Activated CD8-positive, alpha-beta T cell treated with anti-CD3 and anti-CD28 coated beads for 36 hours (primary cell): Measurements from ENCODE around the gene DIO1. TPM values are rescaled to one million over a fixed set of nuclear protein-coding genes. Genes with fewer than 3 reads are reported as not detected.

Experiments
- ATAC-seq: fragments of 200-7000 bp; cut with Tn5 transposase; one replicate; pipeline ENCODE4 v1.10.0; 2021; ENCODE audit warnings: mild to moderate bottlenecking, moderate library complexity
- CTCF ChIA-PET: fragments of 350-600 bp; sonication (Branson Sonifier 250); formaldehyde crosslinking; loops from one replicate; lab custom pipeline; 2021; ENCODE audit warnings: antibody characterized with exemption; lab: Charles Lee
- POLR2A ChIA-PET: fragments of 350-600 bp; sonication (Branson Sonifier 250); formaldehyde crosslinking; loops from one replicate; lab custom pipeline; 2021; ENCODE audit warnings: antibody characterized with exemption; lab: Charles Lee
- DNase-seq: peaks from one replicate; pipeline ENCODE4 v3.0.0-alpha.2; 2020
- H3K27ac Mint-ChIP-seq: one replicate; pipeline ENCODE4 v1.8.0; 2021; ENCODE audit warnings: mild to moderate bottlenecking, mixed read lengths
- H3K27me3 Mint-ChIP-seq: one replicate; pipeline ENCODE4 v1.8.0; 2021; ENCODE audit warnings: mixed read lengths
- H3K36me3 Mint-ChIP-seq: one replicate; pipeline ENCODE4 v1.8.0; 2021; ENCODE audit warnings: low read depth, mixed read lengths
- H3K4me1 Mint-ChIP-seq: one replicate; pipeline ENCODE4 v1.8.0; 2021; ENCODE audit warnings: low read depth, mixed read lengths
- H3K4me3 Mint-ChIP-seq: one replicate; pipeline ENCODE4 v1.8.0; 2021; ENCODE audit warnings: mild to moderate bottlenecking, moderate library complexity, mixed read lengths
- H3K9me3 Mint-ChIP-seq: one replicate; pipeline ENCODE4 v1.8.0; 2021; ENCODE audit warnings: mixed read lengths
- intact Hi-C: fragments of 100-400 bp; cut with micrococcal nuclease; formaldehyde crosslinking; loops from one replicate; pipeline ENCODE4 v1.10.0; 2022
- total RNA-seq, 2 experiments: library from RNA; stranded (reverse); gene quantifications; one replicate each; pipeline ENCODE4 v1.2.3, GENCODE V29; 2021
- TF ChIP-seq, protein P1 (sequence below): fragments of 200-600 bp; IDR thresholded peaks from one replicate; pipeline ENCODE4 v1.8.0; 2022; ENCODE audit warnings: antibody characterized with exemption, mild to moderate bottlenecking

Gene DIO1
- total RNA-seq, 2 experiments from 2014 or later = not detected

DNA sequence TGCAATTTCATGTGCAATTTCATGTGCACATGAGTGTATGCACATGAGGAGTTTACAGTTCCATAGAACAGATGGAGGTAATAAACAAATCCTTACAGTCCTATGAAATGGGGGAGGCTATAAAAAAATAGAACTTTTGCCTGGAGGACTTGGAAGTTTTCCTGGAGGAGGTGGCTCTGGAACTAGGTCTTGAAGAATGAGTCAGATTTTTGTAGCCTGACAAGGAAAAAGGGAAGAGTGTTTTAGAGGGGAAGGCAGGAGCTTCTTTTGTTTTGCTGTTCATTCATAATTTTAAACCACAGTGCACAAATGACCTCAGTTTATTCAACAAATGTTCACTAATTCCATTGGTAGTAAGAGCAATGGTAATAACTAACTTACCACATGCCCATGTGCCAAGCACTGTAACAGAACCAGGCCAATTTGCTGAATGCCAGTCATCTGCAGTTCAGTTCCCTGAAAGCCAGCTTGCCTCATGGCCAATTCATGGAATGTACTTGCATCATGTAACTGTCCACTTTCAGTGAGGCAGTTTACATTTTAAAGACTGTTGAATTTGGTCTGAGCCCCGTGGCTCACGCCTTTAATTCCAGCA lies 2.7 kb downstream of the DIO1 start:
- H3K4me1 Mint-ChIP-seq = peaks cover 6% of the 10 kb centered on the region
- TF ChIP-seq, protein P1, sequence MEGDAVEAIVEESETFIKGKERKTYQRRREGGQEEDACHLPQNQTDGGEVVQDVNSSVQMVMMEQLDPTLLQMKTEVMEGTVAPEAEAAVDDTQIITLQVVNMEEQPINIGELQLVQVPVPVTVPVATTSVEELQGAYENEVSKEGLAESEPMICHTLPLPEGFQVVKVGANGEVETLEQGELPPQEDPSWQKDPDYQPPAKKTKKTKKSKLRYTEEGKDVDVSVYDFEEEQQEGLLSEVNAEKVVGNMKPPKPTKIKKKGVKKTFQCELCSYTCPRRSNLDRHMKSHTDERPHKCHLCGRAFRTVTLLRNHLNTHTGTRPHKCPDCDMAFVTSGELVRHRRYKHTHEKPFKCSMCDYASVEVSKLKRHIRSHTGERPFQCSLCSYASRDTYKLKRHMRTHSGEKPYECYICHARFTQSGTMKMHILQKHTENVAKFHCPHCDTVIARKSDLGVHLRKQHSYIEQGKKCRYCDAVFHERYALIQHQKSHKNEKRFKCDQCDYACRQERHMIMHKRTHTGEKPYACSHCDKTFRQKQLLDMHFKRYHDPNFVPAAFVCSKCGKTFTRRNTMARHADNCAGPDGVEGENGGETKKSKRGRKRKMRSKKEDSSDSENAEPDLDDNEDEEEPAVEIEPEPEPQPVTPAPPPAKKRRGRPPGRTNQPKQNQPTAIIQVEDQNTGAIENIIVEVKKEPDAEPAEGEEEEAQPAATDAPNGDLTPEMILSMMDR = no peak
- no peak for DNase-seq
- POLR2A ChIA-PET = no interaction called here
- H3K36me3 Mint-ChIP-seq = no peaks in the 10 kb centered on the region
- no peak for ATAC-seq
- no peak overlapping the region for H3K4me3 Mint-ChIP-seq
- intact Hi-C loops = no loop called here
- H3K9me3 Mint-ChIP-seq = no peaks in the 10 kb centered on the region
- no peak overlapping the region for H3K27ac Mint-ChIP-seq
- H3K27me3 Mint-ChIP-seq = peaks cover 6% of the 10 kb centered on the region
- CTCF ChIA-PET = interaction anchor here (1.5 kb wide), 1 partner anchor 63 kb away, joined by 3 read pairs; no protein-coding TSS in a partner anchor

DNA sequence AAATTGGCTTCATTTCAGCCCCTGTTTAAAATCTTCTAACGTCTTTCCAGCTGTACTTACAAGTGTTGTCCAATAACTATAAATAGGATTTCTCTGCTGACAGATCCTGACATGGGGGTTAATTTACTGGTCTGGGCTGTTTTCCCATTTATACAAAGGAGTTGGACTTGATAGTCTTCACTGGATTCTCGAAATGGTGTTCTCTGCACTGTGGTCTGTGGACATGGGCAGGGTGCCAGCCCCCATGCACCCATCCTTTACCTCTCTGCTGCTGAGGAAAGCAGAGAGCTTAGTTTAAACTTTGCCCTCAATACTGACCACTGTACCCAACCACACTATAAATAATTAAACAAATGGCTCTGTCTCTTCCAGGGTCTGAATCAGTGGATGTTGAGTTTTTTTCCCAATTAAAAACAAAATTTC lies 5.2 kb downstream of the DIO1 start:
- ChIA-PET POLR2A (no interaction called here), CTCF (interaction anchor here (1.1 to 3.0 kb wide), 3 partner anchors 20 to 60 kb away, joined by 5 to 11 read pairs (median 6); no protein-coding TSS in a partner anchor)

DNA sequence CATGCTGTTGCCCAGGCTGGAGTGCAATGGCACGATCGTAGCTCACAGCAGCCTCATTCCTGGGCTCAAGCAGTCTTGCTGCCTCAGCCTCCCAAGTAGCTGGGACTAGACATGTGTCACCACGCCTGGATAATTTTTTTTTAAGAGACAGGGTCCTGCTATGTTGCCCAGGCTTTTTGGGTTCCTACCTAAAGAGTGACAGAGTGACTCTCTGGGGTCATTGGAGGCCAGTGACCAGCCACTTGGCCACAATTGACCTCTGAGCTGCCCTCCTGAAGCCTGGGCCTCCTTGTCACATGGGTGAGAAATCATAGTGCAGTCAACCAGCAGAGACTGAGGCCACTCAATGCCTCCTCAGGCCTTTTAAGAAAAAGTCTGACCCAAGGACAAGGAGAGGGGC lies 5.7 kb downstream of the DIO1 start:
- Mint-ChIP-seq H3K27me3 (peaks cover 6% of the 10 kb centered on the region), H3K4me3 (no peak overlapping the region), H3K27ac (no peak overlapping the region), H3K36me3 (no peaks in the 10 kb centered on the region), H3K9me3 (no peaks in the 10 kb centered on the region), H3K4me1 (peaks cover 5% of the 10 kb centered on the region)
- intact Hi-C loops = no loop called here
- no peak for ATAC-seq
- DNase-seq = no peak
- ChIA-PET POLR2A (interaction anchor here (1.3 kb wide), 1 partner anchor 25 kb away, joined by 4 read pairs; no protein-coding TSS in a partner anchor), CTCF (interaction anchor here (0.7 to 3.0 kb wide), 6 partner anchors 15 to 60 kb away, joined by 3 to 11 read pairs (median 4); no protein-coding TSS in a partner anchor)
- TF ChIP-seq, protein P1 = no peak

More for the DNA sequence above, 5.2 kb downstream of the DIO1 start:
- Mint-ChIP-seq H3K36me3 (no peaks in the 10 kb centered on the region), H3K4me1 (peaks cover 5% of the 10 kb centered on the region), H3K27me3 (peaks cover 6% of the 10 kb centered on the region), H3K27ac (no peak overlapping the region), H3K9me3 (no peaks in the 10 kb centered on the region), H3K4me3 (no peak overlapping the region)
- intact Hi-C loops = no loop called here
- no peak for DNase-seq
- TF ChIP-seq, protein P1 = no peak
- no peak for ATAC-seq

DNA sequence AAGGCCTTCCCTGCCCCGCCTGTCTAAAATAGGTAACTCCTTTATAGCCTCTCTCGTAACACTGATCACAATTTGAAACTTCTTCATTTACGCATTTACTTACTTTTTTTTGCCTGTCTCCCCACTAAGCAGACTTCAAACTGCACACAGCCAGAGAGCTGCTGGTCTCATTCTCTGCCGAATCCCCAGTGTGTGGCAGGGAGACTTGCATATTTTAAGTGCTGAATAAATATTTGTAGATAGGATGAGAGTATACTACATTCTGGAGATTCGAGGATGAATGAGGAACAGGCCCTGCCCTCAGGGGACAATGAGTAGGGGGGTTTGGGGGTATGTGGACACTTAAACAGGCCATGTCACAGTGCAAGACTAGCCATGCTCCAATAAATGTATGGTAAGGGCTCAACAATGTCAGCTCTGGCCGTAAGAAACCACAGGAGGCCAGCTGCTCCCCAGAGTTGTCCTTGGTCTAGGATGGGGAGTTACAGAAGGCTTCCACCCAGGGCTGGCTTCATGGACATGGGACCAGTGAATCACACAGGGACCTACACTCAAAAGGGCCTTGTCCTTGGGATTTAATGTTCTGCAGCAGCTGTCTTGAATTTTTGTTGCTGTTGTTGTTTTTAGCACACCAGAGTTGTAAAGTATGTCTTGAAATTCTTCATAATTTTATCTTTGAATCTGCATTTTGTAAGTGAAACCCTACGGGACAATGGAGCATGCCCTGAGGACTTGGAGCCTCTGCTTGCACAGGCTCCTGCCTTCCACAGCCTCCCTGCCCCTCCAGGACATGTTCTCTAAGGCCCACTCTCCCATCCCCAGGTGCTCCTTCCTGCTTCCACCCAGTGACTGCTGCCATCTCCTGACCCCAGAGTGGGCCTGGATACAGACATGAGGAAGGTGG lies 8.5 kb downstream of the DIO1 start:
- H3K9me3 Mint-ChIP-seq = no peaks in the 10 kb centered on the region
- intact Hi-C loops = no loop called here
- no peaks in the 10 kb centered on the region for H3K27me3 Mint-ChIP-seq
- TF ChIP-seq, protein P1 = no peak
- H3K4me1 Mint-ChIP-seq = peaks cover 5% of the 10 kb centered on the region
- ATAC-seq (no peak), DNase-seq (no peak)
- ChIA-PET POLR2A (no interaction called here), CTCF (interaction anchor here (1.4 kb wide), 1 partner anchor 42 kb away, joined by 4 read pairs; no protein-coding TSS in a partner anchor)
- no peaks in the 10 kb centered on the region for H3K36me3 Mint-ChIP-seq
- no peak overlapping the region for H3K27ac Mint-ChIP-seq
- no peak overlapping the region for H3K4me3 Mint-ChIP-seq
